ENCODE measurements around the gene EBF3.

GRCh38 chr10:129893104-129894089 is 70.7 kb downstream of the EBF3 start:
- no peak for TF ChIP-seq EZH2phosphoT487 (IDR thresholded peaks at IDR 0.05; ENCODE audit: low read depth)
- no peak for TF ChIP-seq CTCF (IDR thresholded peaks at IDR 0.05; ENCODE audit: low read depth, low read length)
